GM19025 (cell line): ENCODE data around the gene KAT2B.

Source experiments
- ATAC-seq: cut with Tn5 transposase; IDR thresholded peaks from one replicate; pipeline ENCODE4 v1.9.1; 2021; ENCODE audit warnings: mild to moderate bottlenecking, low read depth, moderate library complexity; ENCODE audit not compliant: unreplicated experiment

The KAT2B gene

DNA sequence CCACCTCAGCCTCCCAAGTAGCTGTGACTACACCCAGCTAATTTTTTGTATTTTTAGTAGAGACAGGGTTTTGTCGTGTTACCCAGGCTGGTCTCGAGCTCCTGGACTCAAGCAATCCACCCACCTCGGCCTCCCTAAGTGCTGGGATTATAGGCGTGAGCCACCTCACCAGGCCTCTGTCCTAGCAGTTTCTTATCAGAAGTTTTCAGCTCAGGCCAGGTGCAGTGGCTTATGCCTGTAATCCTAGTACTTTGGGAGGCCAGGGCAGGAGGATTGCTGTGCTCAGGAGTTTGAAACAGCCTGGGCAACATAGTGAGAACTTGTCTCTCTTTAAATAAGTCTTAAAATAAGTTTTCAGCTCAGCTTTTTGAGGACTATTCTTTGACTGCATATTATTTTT lies 97.4 kb downstream of the KAT2B start:
- no peak for ATAC-seq

DNA sequence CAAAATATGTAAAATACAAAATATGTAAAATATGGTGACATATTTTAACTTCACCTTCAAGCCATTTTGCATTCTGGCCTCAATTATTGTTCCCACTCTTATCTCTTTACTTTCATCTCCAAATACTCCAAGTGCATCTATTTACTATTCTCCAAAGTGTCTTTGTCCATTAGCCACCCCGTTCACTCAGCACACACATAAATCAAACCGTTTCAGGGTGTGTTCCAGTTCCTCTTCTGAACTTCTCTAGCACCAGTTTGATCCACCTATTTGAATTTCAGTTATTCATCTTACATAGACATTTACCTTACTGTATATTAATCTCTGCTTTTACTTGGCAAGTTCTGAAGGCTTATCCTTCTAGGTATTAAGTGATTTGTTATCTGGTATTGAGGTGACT lies 100.6 kb downstream of the KAT2B start:
- ATAC-seq = no peak

DNA sequence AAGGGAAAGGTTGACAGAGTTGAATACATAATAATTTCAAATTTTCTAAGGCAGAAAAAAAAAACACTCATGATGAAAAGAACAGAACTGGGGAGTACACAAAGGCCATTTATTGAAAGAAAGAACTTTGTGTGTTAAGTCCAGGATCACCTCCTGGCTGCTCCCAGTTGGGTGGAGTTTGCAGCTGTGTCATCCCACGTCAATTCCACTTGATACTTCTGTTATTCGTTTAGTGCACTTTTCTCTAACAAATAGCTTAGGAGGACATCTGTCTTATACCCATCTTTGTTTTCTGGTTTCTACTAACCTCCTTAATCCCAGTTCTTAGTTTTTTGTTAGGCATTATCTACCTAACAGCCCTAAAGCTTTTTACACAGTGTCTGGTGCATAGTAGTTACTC lies 101.1 kb downstream of the KAT2B start:
- ATAC-seq = no peak

DNA sequence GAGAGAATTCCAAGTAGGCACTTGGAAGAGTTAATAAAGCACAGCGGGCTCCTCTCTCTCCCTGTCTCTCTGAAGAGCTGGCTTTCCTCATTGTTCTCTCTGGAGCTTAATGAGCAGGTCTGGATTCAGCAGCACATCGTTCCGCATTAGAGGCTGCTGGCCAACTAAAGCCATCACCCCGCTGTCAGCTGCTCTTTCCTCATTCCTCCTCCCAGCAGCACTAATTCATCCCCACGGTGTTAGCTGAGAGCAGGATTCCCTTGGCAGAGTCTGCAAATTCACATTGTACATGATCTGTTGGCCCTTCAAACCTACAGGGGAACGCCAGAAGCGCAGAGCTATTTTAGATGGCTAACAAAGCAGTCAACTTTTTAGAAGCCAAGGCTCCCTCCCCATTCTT lies 101.6 kb downstream of the KAT2B start:
- no peak for ATAC-seq

DNA sequence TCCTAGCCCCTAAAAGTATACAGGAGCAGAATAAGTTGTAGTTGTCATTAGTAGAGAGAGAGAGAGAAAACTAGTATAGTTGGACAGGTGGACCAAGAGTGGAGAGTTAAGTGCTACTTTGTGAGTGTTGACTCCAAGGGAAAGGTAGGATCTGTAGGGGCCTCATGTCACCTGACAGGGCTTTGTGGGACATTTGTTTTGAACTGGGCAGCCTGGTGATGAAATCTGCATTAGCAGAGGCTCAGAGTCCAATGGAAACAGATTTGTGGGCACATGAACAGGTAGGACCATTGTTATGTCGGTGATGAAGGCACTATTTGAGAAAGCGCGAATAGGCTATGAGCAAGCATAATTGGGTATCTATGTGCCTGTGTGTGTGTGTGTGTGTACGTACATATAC lies 102.3 kb downstream of the KAT2B start:
- no peak for ATAC-seq

DNA sequence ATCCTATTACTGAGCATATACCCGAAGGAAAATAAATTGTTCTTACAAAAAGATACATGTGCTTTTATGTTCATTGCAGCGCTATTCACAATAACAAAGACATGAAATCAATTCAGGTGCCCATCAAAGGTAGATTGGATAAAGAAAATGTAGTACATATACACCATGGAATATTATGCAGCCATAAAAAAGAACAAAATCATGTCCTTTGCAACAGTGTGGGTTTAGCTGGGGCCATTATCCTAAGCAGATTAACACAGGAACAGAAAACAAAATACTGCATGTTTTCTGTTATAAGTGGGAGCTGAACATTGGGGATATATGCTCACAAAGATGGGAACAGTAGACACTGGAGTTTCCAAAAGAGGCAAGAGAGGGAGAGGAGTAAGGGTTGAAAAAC lies 103.3 kb downstream of the KAT2B start:
- no peak for ATAC-seq

DNA sequence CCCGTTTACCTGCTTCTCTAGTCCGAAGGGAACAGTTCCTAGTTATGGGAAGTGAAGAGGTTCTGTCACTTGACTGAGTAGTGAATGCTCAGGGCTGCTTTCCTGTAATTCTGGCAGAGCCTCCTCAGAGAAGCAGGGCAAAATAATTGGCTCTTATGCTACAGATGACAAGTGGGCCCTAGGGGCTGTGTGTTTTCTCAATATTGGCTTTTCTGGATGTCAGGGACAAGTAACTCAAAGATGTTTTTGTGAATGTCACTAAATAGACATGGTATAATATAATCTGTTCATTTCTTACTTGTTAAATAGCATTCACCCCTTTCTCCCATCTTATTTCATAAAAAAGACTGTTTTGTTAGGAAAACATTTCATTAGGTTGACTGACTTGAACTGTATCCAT lies 105.6 kb downstream of the KAT2B start:
- ATAC-seq = no peak

DNA sequence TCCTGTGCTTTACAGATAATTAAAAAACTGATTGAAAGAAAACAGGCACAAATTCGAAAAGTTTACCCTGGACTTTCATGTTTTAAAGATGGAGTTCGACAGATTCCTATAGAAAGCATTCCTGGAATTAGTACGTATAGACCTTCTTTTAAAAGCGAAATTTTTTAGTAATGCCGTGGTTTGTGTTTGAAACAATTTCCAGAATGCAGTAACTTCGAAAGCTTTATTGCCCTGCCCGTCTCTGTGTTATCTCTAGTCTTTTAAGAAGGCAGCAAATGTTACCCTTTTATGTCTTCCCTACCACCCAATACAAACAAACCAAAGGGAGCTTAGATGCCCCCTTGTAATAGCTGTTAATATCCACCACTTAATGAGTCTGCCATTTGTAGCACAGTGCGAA lies 106.1 kb downstream of the KAT2B start:
- no peak for ATAC-seq

DNA sequence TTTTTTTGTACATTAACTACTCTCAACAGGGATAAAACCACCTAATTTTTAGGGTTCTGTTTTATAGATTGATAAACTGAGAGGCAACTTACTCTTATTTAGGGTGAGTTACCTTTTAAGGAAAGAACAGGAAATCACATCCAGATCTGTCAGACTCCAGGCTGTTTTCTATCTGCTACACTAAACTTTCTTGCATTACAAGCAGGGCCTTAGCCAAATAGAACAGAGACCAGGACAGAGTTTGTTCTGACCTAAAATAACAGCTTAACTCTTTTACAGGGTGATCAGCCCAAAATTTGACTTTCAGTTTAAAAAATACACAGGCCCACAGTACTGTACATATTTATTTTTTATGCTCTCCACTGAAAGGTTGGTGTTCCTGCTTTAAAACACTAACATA lies 107.1 kb downstream of the KAT2B start:
- ATAC-seq = no peak

DNA sequence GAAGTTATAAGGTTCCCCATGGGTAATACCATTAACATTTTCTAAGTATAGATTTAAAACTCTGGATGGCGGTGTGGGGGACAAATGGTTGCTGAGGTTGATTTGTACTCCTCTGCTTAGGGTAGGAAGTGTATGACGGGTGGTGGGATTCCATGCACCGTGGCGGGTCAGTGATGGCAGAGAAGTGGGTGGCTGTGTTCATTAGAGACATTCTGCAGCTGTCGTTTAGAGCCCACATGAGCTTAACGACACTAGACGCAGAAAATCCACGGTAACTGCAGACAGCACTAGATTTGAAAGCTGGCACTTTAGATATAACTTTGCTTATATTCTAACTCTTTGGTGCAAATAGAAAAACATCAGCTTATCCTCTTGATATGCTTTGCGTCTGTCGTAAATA lies 108.2 kb downstream of the KAT2B start:
- ATAC-seq = no peak

DNA sequence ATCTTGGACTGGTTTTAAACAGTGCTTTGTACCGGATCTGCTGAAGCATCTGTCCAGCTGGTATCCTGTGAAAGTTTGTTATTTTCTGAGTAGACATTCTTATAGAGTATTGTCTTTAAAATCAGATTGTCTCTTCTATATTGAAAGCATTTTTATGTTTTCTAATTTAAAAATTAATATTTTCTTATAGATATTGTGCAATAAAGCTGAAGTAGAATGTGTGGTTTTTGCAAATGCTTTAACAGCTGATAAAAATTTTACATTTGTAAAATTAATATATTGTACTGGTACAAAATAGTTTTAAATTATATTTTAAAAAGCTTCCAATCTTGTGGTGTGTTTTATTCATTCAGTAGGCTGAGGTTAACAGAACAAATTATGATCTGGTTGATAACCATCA lies 113.8 kb downstream of the KAT2B start:
- no peak for ATAC-seq

DNA sequence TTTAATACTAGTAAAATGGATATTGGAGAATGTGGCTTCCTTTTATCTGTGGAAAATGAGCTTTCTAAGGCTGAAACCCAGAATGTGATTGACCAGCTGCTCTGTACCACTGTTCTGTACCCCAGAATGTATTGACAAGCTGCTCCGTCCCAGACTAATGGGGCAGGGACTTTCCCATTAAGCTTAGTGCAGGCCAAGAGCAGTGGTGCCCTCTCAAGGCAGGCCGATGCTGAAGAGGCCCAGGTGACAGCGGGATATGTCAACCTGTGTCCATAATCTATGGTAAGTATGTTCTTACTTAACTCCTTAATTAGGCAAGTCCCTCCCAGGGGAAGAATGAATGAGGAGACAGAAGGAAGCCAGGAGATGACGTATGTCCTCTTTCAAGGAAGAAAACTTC lies 114.7 kb downstream of the KAT2B start:
- no peak for ATAC-seq

DNA sequence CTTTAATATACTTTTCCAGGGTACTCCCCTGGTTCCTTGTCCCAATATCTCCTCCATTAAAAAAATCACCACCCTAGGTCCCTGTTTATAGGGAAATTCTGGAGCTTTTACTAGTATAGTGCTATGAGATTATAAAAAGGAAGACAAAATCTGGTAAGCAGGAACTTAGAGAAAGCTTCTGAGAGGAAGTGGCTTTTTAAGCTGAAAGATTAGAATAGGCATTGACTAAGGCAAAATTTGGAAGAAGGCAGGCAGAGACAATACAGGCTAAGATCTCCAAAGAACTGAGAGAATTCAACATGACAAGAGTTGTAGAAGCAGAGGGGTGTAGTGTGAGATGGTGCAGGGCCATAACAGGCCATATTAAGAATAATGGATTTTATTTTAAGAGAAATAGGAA lies 120.0 kb downstream of the KAT2B start:
- ATAC-seq = no peak

DNA sequence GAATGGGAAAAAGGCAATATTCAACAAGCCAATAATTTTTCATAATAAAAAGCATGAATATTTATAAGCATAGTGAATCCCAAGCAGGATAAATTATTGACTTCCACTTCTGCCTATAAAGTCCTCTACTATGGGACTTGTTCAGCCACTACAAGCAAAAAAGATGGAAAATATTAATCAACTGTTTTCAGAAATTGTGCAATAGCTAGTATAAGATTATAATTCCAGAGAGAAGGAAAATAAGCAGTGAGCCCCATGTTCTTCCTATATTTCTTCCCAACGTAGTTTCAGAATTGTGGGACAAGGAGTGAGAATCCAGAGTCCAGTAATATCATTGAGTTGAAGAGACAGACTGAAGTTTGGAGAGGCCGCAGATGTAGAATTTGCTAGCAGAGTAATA lies 121.5 kb downstream of the KAT2B start:
- no peak for ATAC-seq

DNA sequence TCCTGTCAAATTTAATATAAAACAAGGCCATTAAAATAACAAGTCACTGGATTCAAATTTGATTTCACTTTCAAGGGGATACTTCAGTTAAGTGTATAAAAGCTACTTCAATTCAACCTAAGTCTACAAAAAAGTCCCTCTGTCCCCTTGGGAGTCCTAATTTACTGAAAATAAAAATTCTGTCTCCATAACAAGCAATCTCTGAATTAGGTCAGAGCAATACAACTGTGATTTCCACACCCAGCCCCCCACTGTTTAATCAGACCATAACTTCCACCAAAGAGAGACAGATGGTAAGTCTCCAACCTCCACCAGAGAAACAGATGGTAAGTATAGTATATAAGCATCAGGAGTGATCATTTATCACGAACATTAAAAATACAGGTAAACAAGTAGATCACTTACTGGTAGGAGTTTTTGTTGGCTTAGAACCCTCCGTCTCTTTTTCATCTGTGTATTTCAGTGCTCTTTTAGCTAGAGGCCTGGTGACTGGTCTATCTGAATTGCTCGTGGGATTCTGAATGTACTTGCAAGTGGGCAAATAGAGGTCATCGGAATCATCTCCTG lies 133.7 kb downstream of the KAT2B start:
- ATAC-seq = no peak

DNA sequence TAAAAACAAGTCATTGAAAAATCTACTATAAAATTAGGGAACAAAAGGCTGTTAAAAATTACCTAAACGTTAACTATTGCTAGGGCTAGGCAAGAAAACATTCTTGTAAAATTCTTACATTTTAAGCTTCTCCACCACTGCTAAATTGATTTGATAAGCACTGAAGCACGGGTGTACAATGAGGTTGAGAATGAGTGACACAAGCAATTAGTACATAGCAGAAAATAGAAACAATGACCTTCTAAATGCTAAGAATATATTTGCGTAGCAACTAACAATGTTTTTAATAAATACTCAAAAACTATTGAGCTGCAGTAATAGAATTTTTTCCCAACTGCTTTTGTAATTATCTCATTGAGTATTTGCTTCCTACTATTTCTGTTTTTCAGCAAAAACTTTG lies 141.0 kb downstream of the KAT2B start:
- no peak for ATAC-seq

DNA sequence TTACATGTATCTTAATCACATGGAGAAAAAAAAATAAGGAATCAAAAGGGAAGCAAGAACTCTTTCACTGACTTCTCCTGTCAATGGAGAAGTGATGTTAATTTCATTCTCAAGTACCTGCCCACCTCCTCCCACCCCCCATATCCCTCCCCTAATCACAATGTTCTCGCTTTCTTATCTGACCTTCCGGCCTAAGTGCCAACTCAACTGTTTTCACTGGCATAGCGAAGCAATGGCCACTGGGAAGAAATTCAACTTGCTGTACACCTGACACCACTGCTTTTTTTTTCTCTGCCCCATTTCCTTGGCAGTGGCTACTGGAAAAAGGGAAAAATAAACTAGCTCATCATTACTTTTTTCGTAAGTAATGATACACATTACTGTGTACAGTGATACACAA lies 142.0 kb downstream of the KAT2B start:
- ATAC-seq = no peak

DNA sequence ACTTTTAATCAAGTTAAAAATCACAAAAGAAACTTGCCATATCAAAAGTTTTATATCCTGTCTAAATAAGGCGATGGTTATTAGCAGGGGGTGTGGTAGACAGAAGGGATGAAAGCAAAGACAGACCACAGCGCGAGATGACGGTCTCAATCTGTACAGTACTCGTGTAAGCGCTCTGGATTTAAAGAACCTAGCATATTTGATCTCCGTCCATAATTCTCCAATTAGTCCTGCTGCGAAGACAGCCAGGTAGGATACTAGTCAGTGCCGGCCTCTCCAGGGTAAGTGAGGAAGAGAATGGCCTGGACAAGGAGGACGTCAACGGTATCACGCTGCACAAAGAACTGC lies 145.1 kb downstream of the KAT2B start:
- ATAC-seq = no peak

DNA sequence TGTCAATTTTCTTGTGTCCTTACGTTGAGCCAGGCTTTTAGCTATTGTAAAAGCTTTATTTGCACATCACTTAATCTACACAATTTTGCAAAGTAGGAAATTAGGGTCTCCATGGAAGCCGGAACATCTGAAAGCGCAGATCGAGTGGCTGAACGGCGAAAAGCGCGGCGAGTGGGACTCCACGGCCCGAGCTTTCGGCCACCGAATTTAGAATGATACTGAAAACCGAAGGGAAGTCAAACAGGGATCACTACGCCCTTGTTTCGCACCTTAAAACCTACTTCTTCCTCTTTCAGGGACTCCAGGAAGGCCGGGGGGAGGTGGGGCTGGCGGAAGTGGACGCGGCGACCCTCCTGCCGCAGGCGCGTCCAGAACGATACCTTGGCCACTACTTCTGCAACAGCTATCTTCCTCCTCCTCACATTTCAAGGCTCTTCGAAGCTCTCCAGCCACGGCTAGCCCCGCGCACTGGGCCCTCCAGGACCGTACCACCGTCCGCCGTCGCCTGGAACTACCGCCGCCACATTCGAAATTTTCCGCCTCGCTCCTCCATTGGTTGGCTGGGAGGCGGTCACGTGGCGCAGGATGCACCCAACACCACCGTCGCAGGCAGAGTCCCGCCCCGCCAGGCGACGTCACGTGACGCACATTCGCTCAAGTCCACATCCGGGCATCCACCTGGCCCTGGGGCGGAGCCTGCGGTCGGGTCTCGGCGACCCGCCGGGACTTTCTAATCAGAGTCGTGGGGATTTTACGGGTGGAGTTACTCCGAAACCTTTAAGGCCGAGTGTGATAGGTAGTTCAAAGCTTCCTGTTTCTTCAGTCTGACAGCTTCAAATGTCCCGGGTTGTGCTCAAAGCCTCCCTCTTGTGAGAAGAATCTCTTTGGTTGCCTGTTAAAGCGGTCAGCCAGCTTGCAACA lies 145.7 kb downstream of the KAT2B start, which contains the start of gene SGO1:
SGO1 (minus strand) TSS at position 528 of the 921 bp plus-strand sequence. CDS start 2,179 bp downstream, outside the sequence.
- peak; percentile 90 for ATAC-seq

DNA sequence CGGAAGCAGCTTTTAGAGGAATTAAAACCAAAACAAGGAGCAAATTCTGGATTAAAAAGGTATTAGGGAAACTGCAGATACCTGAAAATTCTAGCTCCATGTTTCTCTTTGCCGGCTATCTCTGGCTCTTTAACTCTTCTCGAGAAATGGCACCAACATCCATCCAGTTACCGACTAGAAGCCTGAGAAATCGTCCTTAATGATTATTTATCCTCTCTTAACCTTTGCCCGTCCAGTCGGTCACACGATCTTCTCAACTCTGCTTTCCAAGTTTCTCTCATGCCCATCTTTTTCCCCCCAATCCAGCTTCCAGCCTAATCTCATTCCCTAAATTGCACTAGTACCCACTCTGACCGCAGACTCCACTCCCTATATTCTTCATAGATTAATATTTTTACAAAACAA lies 146.4 kb downstream of the KAT2B start:
- ATAC-seq = peak; percentile 1

DNA sequence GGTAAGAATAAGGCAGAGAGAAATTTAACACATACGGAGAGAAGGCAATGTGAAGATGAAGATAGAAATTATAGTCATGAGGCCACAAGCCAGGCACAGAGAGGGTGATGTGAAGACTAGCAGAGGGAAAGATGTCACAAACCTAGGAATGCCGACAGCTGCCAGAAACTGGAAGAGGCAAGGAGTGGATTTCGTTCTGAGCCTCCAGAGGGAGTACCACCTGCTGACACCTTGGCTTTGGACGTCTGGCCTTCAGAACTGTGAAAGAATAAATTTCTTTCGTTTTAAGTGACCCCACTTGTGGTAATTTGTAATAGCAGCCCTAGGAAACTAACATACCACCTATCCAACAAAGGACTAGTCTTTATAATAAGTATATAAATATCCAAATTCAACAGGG lies 150.7 kb downstream of the KAT2B start:
- ATAC-seq = no peak

DNA sequence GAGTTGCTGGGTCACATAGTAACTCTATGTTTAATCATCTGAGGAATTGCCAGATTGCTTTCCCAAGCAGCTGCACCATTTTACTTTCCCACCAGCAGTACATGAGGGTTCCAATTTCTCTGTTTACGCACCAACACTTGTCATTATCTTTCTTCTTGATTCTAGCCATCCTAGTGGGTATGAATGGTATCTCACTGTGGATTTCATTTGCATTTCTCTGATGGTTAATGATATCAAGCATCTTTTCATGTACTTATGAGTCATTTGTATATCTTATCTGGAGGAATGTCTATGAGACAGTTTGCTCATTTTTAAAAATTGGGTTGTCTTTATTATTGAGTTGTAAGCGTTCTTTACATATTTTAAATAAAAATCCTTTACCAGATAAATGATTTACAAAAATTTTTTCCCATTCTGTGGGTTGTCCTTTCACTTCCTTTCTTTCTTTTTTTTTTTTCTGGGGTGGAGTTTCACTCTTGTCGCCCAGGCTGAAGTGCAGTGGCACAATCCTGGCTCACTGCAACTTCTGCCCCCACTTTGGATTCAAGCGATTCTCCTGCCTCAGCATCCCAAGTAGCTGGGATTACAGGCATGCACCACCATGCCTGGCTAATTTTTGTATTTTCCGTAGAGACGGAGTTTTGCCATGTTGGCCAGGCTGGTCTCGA lies 154.7 kb downstream of the KAT2B start:
- no peak for ATAC-seq
